Body of pancreas (tissue), 4 donors: ENCODE results near the gene SALL4. TPM values are rescaled to one million over a fixed set of nuclear protein-coding genes. Genes with fewer than 3 reads are reported as not detected.

Experiments used
- ATAC-seq: fragments of 150-250 bp; one replicate; pipeline ENCODE4 v1.9.1; 2016
- DNase-seq, 4 donors: peaks; one replicate each; pipeline ENCODE4 v3.0.0-alpha.2; 2019
- H3K27ac ChIP-seq, 4 donors: fragments of 200-600 bp; sonication (generic); 1 replicate in 3 of 4; 2 replicates in 1 of 4; pipeline versions ENCODE4 v1.5.1 to v1.6.1; 2016 to 2019; ENCODE audit warnings: mild to moderate bottlenecking in 1 of 4, mixed read lengths in 1 of 4, moderate library complexity in 1 of 4
- H3K27me3 ChIP-seq, 2 donors: fragments of 200-600 bp; sonication (generic); one replicate each; pipeline ENCODE4 v1.6.0; 2016; ENCODE audit warnings: mild to moderate bottlenecking in 1 of 2
- H3K36me3 ChIP-seq, 2 donors: fragments of 200-600 bp; sonication (generic); replicated peaks in 1 of 2; 2 replicates each; pipeline ENCODE4 v1.5.1; 2016; ENCODE audit warnings: low read depth in 2 of 2; ENCODE audit not compliant: insufficient read depth in 1 of 2
- H3K4me1 ChIP-seq: fragments of 200-600 bp; sonication (generic); one replicate; pipeline ENCODE4 v1.6.0; 2016
- H3K4me3 ChIP-seq, 2 donors: fragments of 200-600 bp; sonication (generic); 1 replicate in 1 of 2; 2 replicates in 1 of 2; pipeline ENCODE4 v1.5.1; 2016 to 2019
- H3K9me3 ChIP-seq, 3 donors: fragments of 200-600 bp; sonication (generic); 1 replicate in 2 of 3; 2 replicates in 1 of 3; pipeline ENCODE4 v1.5.1; 2016
- POLR2A ChIP-seq, 3 donors: fragments of 450-650 bp; IDR thresholded peaks; one replicate each; pipeline ENCODE4 v1.6.1; 2016; ENCODE audit warnings: antibody characterized with exemption in 3 of 3, mild to moderate bottlenecking in 2 of 3
- WGBS, 2 donors: methylation state at CpG; one replicate each; pipeline ENCODE4 v1.1.5; 2017; 5-methylcytosine and 5-hydroxymethylcytosine counted together
- intact Hi-C: fragments of 100-400 bp; cut with DNase I; formaldehyde crosslinking; loops from one replicate; pipeline ENCODE4 v1.15.1; 2023
- total RNA-seq, 2 donors: library from RNA; depleted of rRNA; stranded (reverse); fragments of >200 nt; gene quantifications; one replicate each; pipeline ENCODE4 v1.1.0, GENCODE V29; 2016
- TF ChIP-seq, protein P1 (sequence below), 7 experiments: fragments of 450-650 bp in 4 of 7; fragments of 200-600 bp in 3 of 7; sonication (generic) in 3 of 7; IDR thresholded peaks; one replicate each; pipeline ENCODE4 v1.5.1; 2016 to 2019; ENCODE audit warnings: antibody characterized with exemption in 7 of 7

SALL4 gene
- total RNA-seq, 2 donors from 2014 or later: 1.6 to 5.9 TPM

DNA sequence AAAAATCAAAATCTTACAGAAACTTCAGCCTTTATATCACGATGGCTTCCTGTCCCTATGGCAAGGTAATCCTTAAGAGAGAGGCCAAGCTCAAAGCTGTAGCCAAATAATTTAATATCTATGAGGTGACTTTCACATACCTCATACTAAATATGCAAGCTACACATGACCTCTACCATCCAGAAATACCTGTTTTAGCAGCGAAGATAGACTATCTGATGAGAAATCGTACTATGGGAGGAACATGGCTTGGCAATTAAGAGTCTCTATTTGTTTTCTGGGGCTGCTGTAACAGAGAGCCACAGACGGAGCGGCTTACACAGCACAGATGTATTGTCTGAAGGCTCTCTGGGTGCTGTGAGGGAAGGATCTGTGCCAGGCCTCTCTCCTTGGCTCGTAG lies 31.0 kb upstream of the SALL4 start:
- Histone ChIP-seq H3K9me3 (no peaks in the 10 kb centered on the region), H3K27ac (no peak overlapping the region), H3K36me3 (no peaks in the 10 kb centered on the region), H3K4me1 (no peaks in the 10 kb centered on the region), H3K27me3 (no peaks in the 10 kb centered on the region), H3K4me3 (no peak overlapping the region)
- ATAC-seq (no peak), DNase-seq (no peak)
- 65 to 71% methylated on average over 6 of the region's 6 CpGs for WGBS, 2 donors
- intact Hi-C loops: no loop called here
- TF ChIP-seq POLR2A (IDR thresholded peaks at IDR 0.05): no peak
- TF ChIP-seq, protein P1, sequence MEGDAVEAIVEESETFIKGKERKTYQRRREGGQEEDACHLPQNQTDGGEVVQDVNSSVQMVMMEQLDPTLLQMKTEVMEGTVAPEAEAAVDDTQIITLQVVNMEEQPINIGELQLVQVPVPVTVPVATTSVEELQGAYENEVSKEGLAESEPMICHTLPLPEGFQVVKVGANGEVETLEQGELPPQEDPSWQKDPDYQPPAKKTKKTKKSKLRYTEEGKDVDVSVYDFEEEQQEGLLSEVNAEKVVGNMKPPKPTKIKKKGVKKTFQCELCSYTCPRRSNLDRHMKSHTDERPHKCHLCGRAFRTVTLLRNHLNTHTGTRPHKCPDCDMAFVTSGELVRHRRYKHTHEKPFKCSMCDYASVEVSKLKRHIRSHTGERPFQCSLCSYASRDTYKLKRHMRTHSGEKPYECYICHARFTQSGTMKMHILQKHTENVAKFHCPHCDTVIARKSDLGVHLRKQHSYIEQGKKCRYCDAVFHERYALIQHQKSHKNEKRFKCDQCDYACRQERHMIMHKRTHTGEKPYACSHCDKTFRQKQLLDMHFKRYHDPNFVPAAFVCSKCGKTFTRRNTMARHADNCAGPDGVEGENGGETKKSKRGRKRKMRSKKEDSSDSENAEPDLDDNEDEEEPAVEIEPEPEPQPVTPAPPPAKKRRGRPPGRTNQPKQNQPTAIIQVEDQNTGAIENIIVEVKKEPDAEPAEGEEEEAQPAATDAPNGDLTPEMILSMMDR (IDR thresholded peaks at IDR 0.05): no peak

DNA sequence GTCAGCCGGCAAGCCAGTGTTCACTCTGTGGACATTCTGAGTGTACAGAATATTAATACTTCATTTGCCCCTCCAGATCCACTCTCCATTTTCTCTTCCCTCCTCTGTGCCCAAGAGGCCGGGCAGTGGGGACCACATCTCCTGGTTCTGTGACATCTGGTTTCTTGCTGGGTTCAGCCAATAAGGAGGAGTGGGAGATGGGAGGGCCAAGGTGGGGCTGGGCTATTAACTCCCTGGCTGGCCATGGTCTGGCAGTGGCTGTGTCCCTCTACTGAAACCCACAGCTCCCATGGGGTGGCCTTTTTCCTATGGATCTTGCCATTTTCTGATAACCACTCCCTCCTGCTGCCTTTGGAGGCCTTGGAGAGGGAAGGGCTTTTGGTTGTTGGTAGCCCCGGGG lies 30.0 kb upstream of the SALL4 start:
- intact Hi-C loops: no loop called here

DNA sequence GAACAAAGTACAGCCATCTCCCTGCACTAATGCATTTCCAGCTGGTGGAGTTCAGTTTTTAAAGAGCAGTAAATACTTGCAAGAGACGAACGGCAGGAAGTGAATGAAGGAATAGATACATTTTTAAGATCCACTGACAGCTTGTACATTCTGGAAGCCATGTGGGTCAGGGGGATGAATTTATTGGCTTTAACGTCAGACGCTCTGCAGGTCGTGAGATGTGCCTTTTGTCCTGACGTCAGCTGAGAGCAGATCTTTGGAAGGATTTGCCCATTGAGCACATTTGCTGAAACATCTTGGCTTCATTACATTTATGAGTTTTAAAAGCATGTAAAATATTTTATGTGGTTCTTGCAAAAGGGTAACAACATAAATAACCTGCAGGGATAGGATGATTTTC lies 29.5 kb upstream of the SALL4 start:
- Histone ChIP-seq H3K9me3 (no peaks in the 10 kb centered on the region), H3K4me1 (no peaks in the 10 kb centered on the region), H3K4me3 (no peak overlapping the region), H3K27me3 (no peaks in the 10 kb centered on the region), H3K27ac (no peak overlapping the region), H3K36me3 (no peaks in the 10 kb centered on the region)
- intact Hi-C loops: no loop called here
- WGBS, 2 donors: 62 to 63% methylated on average over 6 of the region's 6 CpGs
- no peak for DNase-seq
- TF ChIP-seq POLR2A (IDR thresholded peaks at IDR 0.05): no peak
- TF ChIP-seq, protein P1 (IDR thresholded peaks at IDR 0.05): no peak
- no peak for ATAC-seq

More for the DNA sequence above, 30.0 kb upstream of the SALL4 start:
- Histone ChIP-seq H3K9me3 (no peaks in the 10 kb centered on the region), H3K27ac (no peak overlapping the region), H3K27me3 (no peaks in the 10 kb centered on the region), H3K36me3 (no peaks in the 10 kb centered on the region), H3K4me3 (no peak overlapping the region), H3K4me1 (no peaks in the 10 kb centered on the region)
- ATAC-seq (no peak), DNase-seq (no peak)
- TF ChIP-seq POLR2A (IDR thresholded peaks at IDR 0.05): no peak
- WGBS, 2 donors: 82 to 92% methylated on average over 3 of the region's 3 CpGs

DNA sequence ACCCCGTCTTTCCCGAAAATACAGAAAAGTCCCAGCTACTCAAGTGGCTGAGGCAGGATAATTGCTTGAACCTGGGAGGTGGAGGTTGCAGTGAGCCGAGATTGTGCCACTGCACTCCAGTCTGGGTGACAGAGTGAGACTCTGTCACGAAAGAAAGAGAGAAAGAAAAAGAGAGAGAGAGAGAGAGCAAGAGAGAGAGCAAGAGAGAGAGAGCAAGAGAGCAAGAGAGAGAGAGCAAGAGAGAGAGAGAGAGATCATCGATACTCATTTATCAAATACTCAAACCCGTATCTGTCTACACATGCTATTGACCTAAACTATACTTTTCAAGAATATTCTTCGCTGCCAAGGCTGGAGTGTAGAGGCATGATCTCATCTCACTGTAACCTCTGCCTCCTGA lies 28.2 kb upstream of the SALL4 start:
- H3K9me3 ChIP-seq: no peaks in the 10 kb centered on the region
- H3K27ac ChIP-seq: no peak overlapping the region
- 68 to 77% methylated on average over 7 of the region's 7 CpGs for WGBS, 2 donors
- intact Hi-C loops: no loop called here
- H3K4me1 ChIP-seq: no peaks in the 10 kb centered on the region
- H3K36me3 ChIP-seq: no peaks in the 10 kb centered on the region
- H3K27me3 ChIP-seq: no peaks in the 10 kb centered on the region
- no peak for DNase-seq
- no peak for TF ChIP-seq POLR2A (IDR thresholded peaks at IDR 0.05)
- TF ChIP-seq, protein P1 (IDR thresholded peaks at IDR 0.05): no peak
- no peak overlapping the region for H3K4me3 ChIP-seq
- no peak for ATAC-seq

DNA sequence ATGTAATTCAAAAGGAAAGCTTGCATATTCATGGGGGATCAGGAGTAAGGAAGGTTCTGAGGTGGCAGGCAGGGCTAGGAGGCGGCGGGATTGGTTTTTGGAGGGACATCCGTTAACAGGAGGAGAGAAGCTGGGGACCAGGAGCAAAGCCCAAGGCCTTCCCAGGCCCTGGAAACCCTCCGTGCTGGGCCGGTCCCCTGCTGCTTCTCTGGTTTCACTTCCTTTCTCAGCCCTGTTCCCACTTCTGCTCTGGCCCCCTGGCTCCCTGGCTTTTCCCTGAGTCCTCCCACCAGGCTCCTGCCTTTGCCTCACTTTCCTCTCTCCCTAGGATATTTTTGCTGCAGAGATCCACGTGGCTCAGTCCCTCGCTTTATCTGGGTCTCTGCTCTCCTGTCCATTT lies 26.4 kb upstream of the SALL4 start:
- intact Hi-C loops: no loop called here
- H3K36me3 ChIP-seq: no peaks in the 10 kb centered on the region
- no peak overlapping the region for H3K27ac ChIP-seq
- DNase-seq (no peak), ATAC-seq (no peak)
- no peaks in the 10 kb centered on the region for H3K4me1 ChIP-seq
- no peaks in the 10 kb centered on the region for H3K9me3 ChIP-seq
- WGBS, 2 donors: 63 to 65% methylated on average over 7 of the region's 7 CpGs
- H3K4me3 ChIP-seq: no peak overlapping the region
- H3K27me3 ChIP-seq: no peaks in the 10 kb centered on the region
- TF ChIP-seq, protein P1 (IDR thresholded peaks at IDR 0.05): no peak
- TF ChIP-seq POLR2A (IDR thresholded peaks at IDR 0.05): no peak
